ENCODE results near the gene SPAG16.

GRCh38 chr2:214169281-214169680 is 885.0 kb downstream of the SPAG16 start:
- TF ChIP-seq CTCF (IDR thresholded peaks at IDR 0.05), result no peak
- TF ChIP-seq POLR2A (IDR thresholded peaks at IDR 0.05), result no peak
